DND-41 (cell line): Measurements from ENCODE around the gene TBC1D5.

Experiments
- CTCF ChIP-seq: IDR thresholded peaks from 2 replicates; pipeline ENCODE4 v1.5.1; 2012; ENCODE audit warnings: borderline replicate concordance, low read length, moderate library complexity, mild to moderate bottlenecking; ENCODE audit not compliant: poor library complexity, severe bottlenecking; ENCODE audit errors: extremely low read depth
- EZH2 ChIP-seq: IDR thresholded peaks from 3 replicates; pipeline ENCODE4 v1.6.1; 2012; ENCODE audit warnings: borderline replicate concordance, low read depth, mild to moderate bottlenecking, moderate library complexity, low read length, inconsistent platforms; ENCODE audit not compliant: severe bottlenecking

- no peak for TF ChIP-seq CTCF
- TF ChIP-seq EZH2: no peak
These were observed 437.5 kb downstream of the TBC1D5 start for GRCh38 chr3:17304969-17305368.
